Adrenal gland (tissue), 12 donors: ENCODE results near the gene TOMM5. TPM values are rescaled to one million over a fixed set of nuclear protein-coding genes. Genes with fewer than 3 reads are reported as not detected.

Source experiments
- DNase-seq, 7 donors: peaks; one replicate each; pipeline ENCODE4 v3.0.0-alpha.2; 2019 to 2020
- H3K27ac ChIP-seq, 5 donors: fragments of 200-600 bp; sonication (generic) in 4 of 5; 1 replicate in 3 of 5; 2 replicates in 2 of 5; pipeline versions ENCODE4 v1.5.1 to v1.8.0; 2016 to 2020; ENCODE audit warnings: mild to moderate bottlenecking in 1 of 5
- H3K27me3 ChIP-seq: fragments of 200-600 bp; 2 replicates; pipeline ENCODE4 v1.8.0; 2021
- H3K36me3 ChIP-seq, 2 donors: fragments of 200-600 bp; replicated peaks in 1 of 2; 1 replicate in 1 of 2; 2 replicates in 1 of 2; pipeline versions ENCODE4 v1.5.1 to v1.8.0; 2018 to 2022
- H3K4me1 ChIP-seq, 2 donors: fragments of 200-600 bp; replicated peaks in 1 of 2; 1 replicate in 1 of 2; 2 replicates in 1 of 2; pipeline versions ENCODE4 v1.5.1 to v1.8.0; 2018 to 2021
- H3K4me3 ChIP-seq, 4 donors: fragments of 200-600 bp; sonication (generic) in 3 of 4; one replicate each; pipeline ENCODE4 v1.5.1; 2016 to 2018
- H3K9me3 ChIP-seq, 3 donors: fragments of 200-600 bp; sonication (generic) in 1 of 3; replicated peaks in 1 of 3; 1 replicate in 2 of 3; 2 replicates in 1 of 3; pipeline versions ENCODE4 v1.5.1 to v1.8.0; 2016 to 2021
- POLR2A ChIP-seq, 2 donors: fragments of 450-650 bp; IDR thresholded peaks; one replicate each; pipeline ENCODE4 v1.6.1; 2017; ENCODE audit warnings: antibody characterized with exemption in 2 of 2, mild to moderate bottlenecking in 2 of 2, moderate library complexity in 1 of 2
- intact Hi-C, 2 donors: fragments of 100-400 bp; cut with DNase I; formaldehyde crosslinking; loops; one replicate each; pipeline versions ENCODE4 v1.14.1 to v1.15.0; 2022 to 2023
- polyA plus RNA-seq, 3 donors: library from polyadenylated mRNA; stranded (reverse); fragments of 200-250 nt in 2 of 3; fragments of 350-450 nt in 1 of 3; fragmentation: Illumina TruSeq in 1 of 3; extraction: RNeasy Lipid Tissue Mini Kit (QIAGEN cat#74804) in 1 of 3; gene quantifications; one replicate each; pipeline ENCODE4 v1.2.3, GENCODE V29; 2013 to 2014
- total RNA-seq, 9 donors: library from RNA; depleted of rRNA in 4 of 9; stranded (reverse); fragments of >200 nt in 4 of 9; fragments of 120-200 nt in 1 of 9; fragmentation: NEBNext Ultra II Directional in 1 of 9; extraction: Animal tissue kit (Norgen Biotek cat#: 25700) in 1 of 9; gene quantifications; one replicate each; pipeline versions ENCODE4 v1.1.0 to v1.2.4, GENCODE V29; 2013 to 2023
- TF ChIP-seq, protein P1 (sequence below), 6 experiments: fragments of 450-650 bp in 4 of 6; fragments of 200-600 bp in 2 of 6; sonication (generic) in 1 of 6; IDR thresholded peaks; 1 replicate in 5 of 6; 2 replicates in 1 of 6; pipeline versions ENCODE4 v1.5.1 to v1.8.0; 2016 to 2021; ENCODE audit warnings: antibody characterized with exemption in 6 of 6, mild to moderate bottlenecking in 2 of 6, moderate library complexity in 1 of 6
- donor health status: healthy with polysubstance abuse.
- donor health status: Bipolar disorder and iron deficiency.
- donor health status: DM: yes; HTN: yes; CAD: no.
- donor health status: DM: no; HTN: no; CAD: no.
- donor health status: DM: no; HTN: no; CAD: no.
- donor health status: DM: yes; HTN: yes; CAD: no.

The TOMM5 gene
- total and polyA plus RNA-seq, 12 donors = 41.0 to 319 (median 84.0) TPM

DNA sequence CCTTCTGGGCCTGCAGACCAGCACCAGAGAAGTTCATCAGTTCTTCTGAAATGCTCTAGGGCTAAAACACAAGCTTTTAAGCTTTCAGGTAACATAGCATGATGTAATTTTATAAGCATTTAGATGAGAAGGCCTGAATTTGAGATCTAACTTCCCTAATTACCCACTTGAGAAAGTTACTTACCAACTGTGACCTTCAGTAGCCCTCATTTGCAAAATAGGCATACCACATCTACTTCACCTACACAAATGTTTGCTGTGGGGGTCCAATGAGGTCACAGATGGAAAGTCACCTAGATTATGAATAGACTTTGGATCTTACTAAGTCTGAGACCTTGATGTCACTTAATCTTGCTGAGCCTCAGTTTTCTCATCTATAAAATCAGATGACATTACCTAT, 52.8 kb downstream of the TOMM5 start:
- no peak overlapping the region for H3K27ac ChIP-seq
- intact Hi-C loops = loop anchor here in 1 of 2 donors (10.0 kb wide), 1 partner anchor 65 kb away; no protein-coding TSS in a partner anchor
- DNase-seq = no peak
- peaks cover 9 to 16% of the 10 kb centered on the region in 2 donors for H3K4me1 ChIP-seq
- no peak for TF ChIP-seq POLR2A (IDR thresholded peaks at IDR 0.05)
- TF ChIP-seq, protein P1, sequence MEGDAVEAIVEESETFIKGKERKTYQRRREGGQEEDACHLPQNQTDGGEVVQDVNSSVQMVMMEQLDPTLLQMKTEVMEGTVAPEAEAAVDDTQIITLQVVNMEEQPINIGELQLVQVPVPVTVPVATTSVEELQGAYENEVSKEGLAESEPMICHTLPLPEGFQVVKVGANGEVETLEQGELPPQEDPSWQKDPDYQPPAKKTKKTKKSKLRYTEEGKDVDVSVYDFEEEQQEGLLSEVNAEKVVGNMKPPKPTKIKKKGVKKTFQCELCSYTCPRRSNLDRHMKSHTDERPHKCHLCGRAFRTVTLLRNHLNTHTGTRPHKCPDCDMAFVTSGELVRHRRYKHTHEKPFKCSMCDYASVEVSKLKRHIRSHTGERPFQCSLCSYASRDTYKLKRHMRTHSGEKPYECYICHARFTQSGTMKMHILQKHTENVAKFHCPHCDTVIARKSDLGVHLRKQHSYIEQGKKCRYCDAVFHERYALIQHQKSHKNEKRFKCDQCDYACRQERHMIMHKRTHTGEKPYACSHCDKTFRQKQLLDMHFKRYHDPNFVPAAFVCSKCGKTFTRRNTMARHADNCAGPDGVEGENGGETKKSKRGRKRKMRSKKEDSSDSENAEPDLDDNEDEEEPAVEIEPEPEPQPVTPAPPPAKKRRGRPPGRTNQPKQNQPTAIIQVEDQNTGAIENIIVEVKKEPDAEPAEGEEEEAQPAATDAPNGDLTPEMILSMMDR (IDR thresholded peaks at IDR 0.05) = no peak
- no peak overlapping the region for H3K4me3 ChIP-seq
- no peaks in the 10 kb centered on the region for H3K27me3 ChIP-seq
- H3K9me3 ChIP-seq = no peaks in the 10 kb centered on the region
- peaks cover 0 to 45% of the 10 kb centered on the region in 2 donors for H3K36me3 ChIP-seq

Other genes with a start within 250 kb of the TOMM5 start
- 100 to 1,000 TPM; 140 to 434 (median 238) TPM for gene GRHPR, start 169.9 kb downstream of the TOMM5 start, total RNA-seq
- gene GRHPR, start 169.9 kb downstream of the TOMM5 start, polyA plus RNA-seq = 100 to 1,000 TPM in 2 of 3 donors, 10 to 100 TPM in 1; 83.3 to 324 (median 133) TPM
- 10 to 100 TPM in 7 of 9 donors, 1 to 10 TPM in 2; 6.2 to 19.6 (median 10.9) TPM for gene ZBTB5, start 127.1 kb downstream of the TOMM5 start, total RNA-seq
- 10 to 100 TPM in 1 of 3 donors, 1 to 10 TPM in 2; 2.3 to 11.9 (median 2.7) TPM for gene ZBTB5, start 127.1 kb downstream of the TOMM5 start, polyA plus RNA-seq
- gene POLR1E, start 106.6 kb downstream of the TOMM5 start, total RNA-seq = 100 to 1,000 TPM in 1 of 9 donors, 10 to 100 TPM in 8; 17.1 to 113 (median 21.1) TPM
- 10 to 100 TPM; 12.6 to 47.4 (median 13.0) TPM for gene POLR1E, start 106.6 kb downstream of the TOMM5 start, polyA plus RNA-seq
- 10 to 100 TPM in 8 of 9 donors, 1 to 10 TPM in 1; 7.6 to 86.6 (median 12.4) TPM for gene FBXO10, start 16.2 kb downstream of the TOMM5 start, total RNA-seq
- 10 to 100 TPM in 1 of 3 donors, 1 to 10 TPM in 2; 7.2 to 31.9 (median 7.4) TPM for gene FBXO10, start 16.2 kb downstream of the TOMM5 start, polyA plus RNA-seq
- under 1 TPM in 5 of 9 donors, not detected in 4; 0.07 to 0.78 (median 0.41) TPM for gene FRMPD1, start 58.4 kb upstream of the TOMM5 start, total RNA-seq
- under 1 TPM; 0.10 to 0.20 (median 0.16) TPM for gene FRMPD1, start 58.4 kb upstream of the TOMM5 start, polyA plus RNA-seq
- 10 to 100 TPM in 2 of 9 donors, 1 to 10 TPM in 7; 2.9 to 12.1 (median 7.3) TPM for gene TRMT10B, start 161.2 kb upstream of the TOMM5 start, total RNA-seq
- gene TRMT10B, start 161.2 kb upstream of the TOMM5 start, polyA plus RNA-seq = 10 to 100 TPM in 2 of 3 donors, 1 to 10 TPM in 1; 9.0 to 13.0 (median 10.1) TPM
- gene EXOSC3, start 192.5 kb upstream of the TOMM5 start, total RNA-seq = 10 to 100 TPM; 32.2 to 67.8 (median 43.8) TPM
- 10 to 100 TPM; 12.5 to 51.0 (median 21.9) TPM for gene EXOSC3, start 192.5 kb upstream of the TOMM5 start, polyA plus RNA-seq
- gene DCAF10, start 208.2 kb upstream of the TOMM5 start, total RNA-seq = 10 to 100 TPM; 30.3 to 60.6 (median 48.0) TPM
- 10 to 100 TPM in 1 of 3 donors, 1 to 10 TPM in 2; 7.1 to 53.8 (median 9.2) TPM for gene DCAF10, start 208.2 kb upstream of the TOMM5 start, polyA plus RNA-seq